Measurements from ENCODE around the gene OR4M2. TPM values are rescaled to one million over a fixed set of nuclear protein-coding genes. Genes with fewer than 3 reads are reported as not detected.
A peak's percentile ranks its signal among the peaks of the same experiment; 100 is the strongest.
"Not testable (repeated sequence)": the region's sequence is repeated elsewhere in the genome, so short reads cannot be mapped to it uniquely, and the experiment has no call there.

OR4M2 gene, protein sequence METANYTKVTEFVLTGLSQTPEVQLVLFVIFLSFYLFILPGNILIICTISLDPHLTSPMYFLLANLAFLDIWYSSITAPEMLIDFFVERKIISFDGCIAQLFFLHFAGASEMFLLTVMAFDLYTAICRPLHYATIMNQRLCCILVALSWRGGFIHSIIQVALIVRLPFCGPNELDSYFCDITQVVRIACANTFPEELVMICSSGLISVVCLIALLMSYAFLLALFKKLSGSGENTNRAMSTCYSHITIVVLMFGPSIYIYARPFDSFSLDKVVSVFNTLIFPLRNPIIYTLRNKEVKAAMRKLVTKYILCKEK
- polyA plus RNA-seq (2012; ENCODE audit: missing spikeins) = not detected

DNA sequence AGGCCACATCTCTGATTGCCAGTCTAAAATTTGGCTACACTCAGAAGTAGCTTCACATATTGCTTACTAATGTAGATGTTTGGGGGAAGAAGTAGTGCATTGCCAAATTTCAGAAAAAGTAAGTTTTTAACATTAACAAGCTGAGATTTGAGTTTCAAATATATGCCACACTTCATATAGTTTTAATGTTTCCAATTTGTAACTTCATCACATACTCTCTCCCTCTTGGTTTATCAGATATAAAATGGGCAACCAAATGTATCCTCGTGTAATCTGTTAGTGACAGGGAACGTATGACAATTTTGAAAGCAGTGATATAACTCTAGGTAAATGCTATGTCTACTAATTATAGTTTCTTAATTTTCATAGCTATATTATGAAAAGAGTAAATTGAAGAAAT is at the start of gene OR4M2:
TSS of gene OR4M2 (plus strand) at position 301 of the 400 bp plus-strand sequence. CDS start at position 399, 98 bp downstream.
- not testable (repeated sequence) for FAIRE-seq; DNase-seq (ENCODE audit: insufficient read length)

DNA sequence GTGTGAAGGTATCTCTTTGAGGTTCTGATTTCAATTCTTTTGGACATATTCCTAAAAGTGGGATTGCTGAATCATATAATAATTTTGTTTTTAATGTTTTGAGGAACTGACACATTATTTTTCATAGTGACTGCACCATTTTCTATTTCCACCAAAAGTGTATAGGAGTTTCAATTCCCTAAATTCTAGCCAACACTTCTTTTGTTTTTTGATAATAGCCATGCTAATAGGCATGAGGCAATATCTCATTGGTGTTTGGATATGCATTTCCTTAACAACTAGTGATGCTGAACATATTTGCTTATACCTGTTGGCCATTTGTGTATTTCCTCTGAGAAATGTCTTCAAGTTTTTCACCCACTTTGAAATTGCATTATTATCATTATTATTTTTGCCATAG is 11.1 kb upstream of the OR4M2 start:
- not testable (repeated sequence) for DNase-seq (ENCODE audit: insufficient read length); FAIRE-seq

DNA sequence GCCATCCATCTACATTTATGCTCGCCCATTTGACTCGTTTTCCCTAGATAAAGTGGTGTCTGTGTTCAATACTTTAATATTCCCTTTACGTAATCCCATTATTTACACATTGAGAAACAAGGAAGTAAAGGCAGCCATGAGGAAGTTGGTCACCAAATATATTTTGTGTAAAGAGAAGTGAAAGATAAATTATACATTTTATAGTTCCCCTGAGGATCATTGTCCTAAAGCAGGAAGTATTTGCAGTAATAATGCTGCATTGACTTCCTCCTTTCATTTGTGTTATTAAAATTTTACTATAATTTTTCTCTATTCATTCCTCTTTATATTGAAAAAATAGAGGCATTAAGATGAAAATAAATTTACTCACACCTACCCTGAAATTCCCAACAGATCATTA is 1.1 kb downstream of the OR4M2 start:
- not testable (repeated sequence) for FAIRE-seq; DNase-seq (ENCODE audit: insufficient read length)

- FAIRE-seq; DNase-seq (ENCODE audit: insufficient read length): not testable (repeated sequence)
These were observed 18.4 kb downstream of the OR4M2 start for GRCh38 chr15:22098616-22099253.

DNA sequence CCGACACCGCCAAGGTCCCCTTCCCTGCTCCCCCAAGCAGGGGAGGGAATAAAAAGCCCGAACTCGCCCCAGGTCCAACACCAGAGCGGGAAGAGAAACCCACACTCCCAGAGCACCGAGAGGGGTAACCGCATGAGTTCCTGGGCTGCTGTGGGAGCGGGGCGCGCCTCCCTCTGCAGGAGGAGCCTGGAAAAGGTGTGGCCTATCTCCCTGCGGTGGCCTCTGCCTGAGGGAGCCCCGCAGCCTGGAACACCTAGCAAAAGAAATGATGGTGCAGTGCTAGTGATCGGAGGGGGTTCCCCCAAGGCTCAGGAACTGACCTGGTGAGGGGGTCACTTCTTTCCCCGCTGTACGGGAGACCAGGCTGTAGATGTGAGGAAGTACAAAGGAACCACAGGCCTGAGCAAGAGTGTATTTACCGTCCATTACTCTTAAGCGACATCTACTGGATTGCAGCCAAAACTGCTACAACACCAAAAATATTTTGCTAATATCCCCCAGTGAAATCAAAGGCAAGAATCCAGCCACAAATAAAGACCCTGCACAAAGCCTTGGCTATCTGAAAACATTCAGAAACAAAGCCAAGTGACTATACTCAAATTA is 19.1 kb downstream of the OR4M2 start:
- not testable (repeated sequence) for DNase-seq (ENCODE audit: insufficient read length)
- FAIRE-seq = peak; percentile 21

- FAIRE-seq; DNase-seq (ENCODE audit: insufficient read length): not testable (repeated sequence)
These were observed 41.7 kb downstream of the OR4M2 start for GRCh38 chr15:22122033-22122432.
